ENCODE data around the gene USP7. TPM values are rescaled to one million over a fixed set of nuclear protein-coding genes. Genes with fewer than 3 reads are reported as not detected.
A peak's percentile ranks its signal among the peaks of the same experiment; 100 is the strongest.

USP7 gene
- total and polyA plus RNA-seq, 2 experiments from 2014 or later, result 13.3 to 30.6 TPM

DNA sequence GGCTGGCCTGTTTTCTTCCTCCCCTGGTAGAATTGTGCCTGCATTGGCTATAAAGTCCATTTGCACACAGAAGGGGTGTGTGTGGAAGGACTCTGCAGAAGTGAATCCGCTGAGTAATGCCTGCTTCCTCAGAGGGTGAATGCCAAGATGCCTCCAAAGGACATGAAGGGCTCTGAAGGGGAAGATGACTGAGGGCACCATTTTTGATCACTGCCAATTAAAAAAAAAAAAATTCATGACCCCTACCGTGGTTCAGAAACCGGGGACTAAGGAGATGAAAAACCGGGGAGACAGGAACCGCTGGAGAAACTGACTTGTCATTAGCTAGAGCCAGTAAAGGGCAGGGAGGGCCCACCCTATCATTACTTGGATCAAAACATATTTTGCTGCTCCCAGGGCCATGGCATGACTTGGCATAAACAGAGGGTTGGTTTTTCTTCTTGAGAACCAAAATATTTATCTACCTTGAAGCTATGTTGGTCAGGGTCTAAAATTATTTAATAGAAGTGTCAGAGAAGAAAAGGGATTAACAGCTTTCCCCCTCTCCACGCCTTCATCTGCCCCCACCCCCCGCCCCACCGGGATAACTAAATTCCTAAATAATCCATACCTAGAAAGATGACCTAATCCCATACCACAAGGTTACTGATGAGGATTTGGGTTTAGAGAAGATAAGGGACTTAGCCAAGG is 3.6 kb upstream of the USP7 start:
- TF ChIP-seq EZH2 (IDR thresholded peaks at IDR 0.05; ENCODE audit: insufficient read depth, poor library complexity, severe bottlenecking) (no peak), EZH2phosphoT487 (IDR thresholded peaks at IDR 0.05; ENCODE audit: insufficient read depth, low read depth) (no peak)
- 86 to 91% methylated on average over 8 of the region's 8 CpGs for WGBS, 2 experiments (ENCODE audit: low coverage in 1 of 2, low lambda C conversion rate in 2 of 2, missing lambda C conversion rate in 2 of 2)
- in situ Hi-C loops (cut with MboI), result loop anchor here (10.0 kb wide), 1 partner anchor 58 kb away; no protein-coding TSS in a partner anchor

DNA sequence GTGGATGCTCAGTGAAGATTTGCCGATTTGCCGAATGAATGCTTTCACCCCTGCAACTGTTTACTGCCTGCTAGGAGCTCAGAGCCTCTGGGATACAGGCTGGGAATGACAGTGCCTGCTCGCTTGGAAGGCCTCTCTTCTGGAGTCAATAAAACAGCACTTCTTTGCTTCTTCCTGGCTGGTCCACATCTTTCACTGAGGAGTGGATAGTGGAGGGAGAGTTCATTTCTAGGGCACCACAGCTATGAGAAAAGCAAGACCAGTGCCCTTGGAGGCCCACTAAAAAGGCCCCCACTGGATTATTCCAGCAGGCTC is 3.1 kb upstream of the USP7 start:
- Histone ChIP-seq H3K4me2 (ENCODE audit: unreplicated experiment) (no peak overlapping the region), H3K4me3 (no peak overlapping the region), H3K36me3 (ENCODE audit: low read depth) (no peaks in the 10 kb centered on the region), H2AFZ (no peak overlapping the region), H3K9ac (no peak overlapping the region), H3K9me2 (ENCODE audit: insufficient read depth) (no peaks in the 10 kb centered on the region), H3F3A (ENCODE audit: insufficient read depth) (no peaks in the 10 kb centered on the region), H3K79me2 (ENCODE audit: insufficient read depth) (peaks cover 13% of the 10 kb centered on the region), H3K9me3 (ENCODE audit: low read depth) (no peaks in the 10 kb centered on the region), H3K27me3 (replicated peaks; ENCODE audit: insufficient read depth) (no peaks in the 10 kb centered on the region), H4K20me1 (ENCODE audit: insufficient read depth) (peaks cover 6% of the 10 kb centered on the region; the same call in 1 of the 2 replicates), H3K4me1 (ENCODE audit: insufficient read depth) (peaks cover 4% of the 10 kb centered on the region; the same call in 1 of the 2 replicates), H3K27ac (no peak overlapping the region)
- in situ Hi-C loops (cut with MboI), result loop anchor here (10.0 kb wide), 1 partner anchor 58 kb away; no protein-coding TSS in a partner anchor
- WGBS, 2 experiments (ENCODE audit: low coverage in 1 of 2, low lambda C conversion rate in 2 of 2, missing lambda C conversion rate in 2 of 2), result 91 to 93% methylated on average over 3 of the region's 3 CpGs
- DNase-seq, result no peak
- no peak for TF ChIP-seq EZH2 (IDR thresholded peaks at IDR 0.05; ENCODE audit: insufficient read depth, poor library complexity, severe bottlenecking)
- no peak for TF ChIP-seq EZH2phosphoT487 (IDR thresholded peaks at IDR 0.05; ENCODE audit: insufficient read depth, low read depth)

More for the DNA sequence above, 3.6 kb upstream of the USP7 start:
- Histone ChIP-seq H3K27ac (no peak overlapping the region), H3K9ac (no peak overlapping the region), H3F3A (ENCODE audit: insufficient read depth) (no peaks in the 10 kb centered on the region; the same call in 1 of the 2 replicates), H3K36me3 (ENCODE audit: low read depth) (no peaks in the 10 kb centered on the region), H3K9me3 (ENCODE audit: low read depth) (no peaks in the 10 kb centered on the region), H3K9me2 (ENCODE audit: insufficient read depth) (no peaks in the 10 kb centered on the region), H3K4me2 (ENCODE audit: unreplicated experiment) (no peak overlapping the region), H4K20me1 (ENCODE audit: insufficient read depth) (peaks cover under 1% of the 10 kb centered on the region; the same call in 1 of the 2 replicates), H3K27me3 (replicated peaks; ENCODE audit: insufficient read depth) (no peaks in the 10 kb centered on the region), H2AFZ (no peak overlapping the region), H3K4me3 (no peak overlapping the region), H3K79me2 (ENCODE audit: insufficient read depth) (peaks cover 8% of the 10 kb centered on the region), H3K4me1 (ENCODE audit: insufficient read depth) (no peaks in the 10 kb centered on the region)
- no peak for DNase-seq

DNA sequence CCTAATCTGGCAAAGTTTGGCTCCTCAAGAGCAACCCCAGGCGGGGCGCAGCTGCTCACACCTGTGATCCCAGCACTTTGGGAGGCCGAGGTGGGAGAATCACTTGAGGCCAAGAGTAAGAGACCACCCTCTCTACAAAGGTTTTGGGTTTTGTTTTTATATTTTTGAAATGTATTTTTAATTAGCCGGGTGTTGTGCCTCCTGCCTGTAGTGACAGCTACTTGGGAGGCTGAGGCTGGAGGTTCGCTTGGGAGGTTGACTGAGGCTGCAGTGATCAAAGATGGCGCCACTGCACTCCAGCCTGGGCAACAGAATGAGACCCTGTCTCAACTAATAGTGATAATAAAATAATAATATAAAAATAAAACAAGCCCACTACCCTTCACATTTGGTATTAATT is 756 bp upstream of the USP7 start:
- 50% methylated on average over 6 of the region's 6 CpGs for WGBS, 2 experiments (ENCODE audit: low coverage in 1 of 2, low lambda C conversion rate in 2 of 2, missing lambda C conversion rate in 2 of 2)
- TF ChIP-seq EZH2phosphoT487 (IDR thresholded peaks at IDR 0.05; ENCODE audit: insufficient read depth, low read depth) (no peak), EZH2 (IDR thresholded peaks at IDR 0.05; ENCODE audit: insufficient read depth, poor library complexity, severe bottlenecking) (no peak)
- in situ Hi-C loops (cut with MboI), result loop anchor here (10.0 kb wide), 1 partner anchor 60 kb away; no protein-coding TSS in a partner anchor
- peaks cover 27% of the 10 kb centered on the region; the same call in 1 of the 2 replicates for H4K20me1 ChIP-seq (ENCODE audit: insufficient read depth)
- H3K9ac ChIP-seq, result peak overlapping the region; percentile 76
- no peaks in the 10 kb centered on the region for H3K36me3 ChIP-seq (ENCODE audit: low read depth)
- peaks cover 14% of the 10 kb centered on the region for H3F3A ChIP-seq (ENCODE audit: insufficient read depth)
- no peak overlapping the region for H3K27ac ChIP-seq
- peaks cover 36% of the 10 kb centered on the region for H3K79me2 ChIP-seq (ENCODE audit: insufficient read depth)
- H3K27me3 ChIP-seq (replicated peaks; ENCODE audit: insufficient read depth), result no peaks in the 10 kb centered on the region
- H2AFZ ChIP-seq, result peak overlapping the region; percentile 88
- H3K4me1 ChIP-seq (ENCODE audit: insufficient read depth), result peaks cover 27% of the 10 kb centered on the region
- H3K4me3 ChIP-seq, result peak overlapping the region; percentile 72
- no peaks in the 10 kb centered on the region for H3K9me3 ChIP-seq (ENCODE audit: low read depth)
- H3K4me2 ChIP-seq (ENCODE audit: unreplicated experiment), result peak overlapping the region; percentile 55
- DNase-seq, result no peak
- no peaks in the 10 kb centered on the region for H3K9me2 ChIP-seq (ENCODE audit: insufficient read depth)

DNA sequence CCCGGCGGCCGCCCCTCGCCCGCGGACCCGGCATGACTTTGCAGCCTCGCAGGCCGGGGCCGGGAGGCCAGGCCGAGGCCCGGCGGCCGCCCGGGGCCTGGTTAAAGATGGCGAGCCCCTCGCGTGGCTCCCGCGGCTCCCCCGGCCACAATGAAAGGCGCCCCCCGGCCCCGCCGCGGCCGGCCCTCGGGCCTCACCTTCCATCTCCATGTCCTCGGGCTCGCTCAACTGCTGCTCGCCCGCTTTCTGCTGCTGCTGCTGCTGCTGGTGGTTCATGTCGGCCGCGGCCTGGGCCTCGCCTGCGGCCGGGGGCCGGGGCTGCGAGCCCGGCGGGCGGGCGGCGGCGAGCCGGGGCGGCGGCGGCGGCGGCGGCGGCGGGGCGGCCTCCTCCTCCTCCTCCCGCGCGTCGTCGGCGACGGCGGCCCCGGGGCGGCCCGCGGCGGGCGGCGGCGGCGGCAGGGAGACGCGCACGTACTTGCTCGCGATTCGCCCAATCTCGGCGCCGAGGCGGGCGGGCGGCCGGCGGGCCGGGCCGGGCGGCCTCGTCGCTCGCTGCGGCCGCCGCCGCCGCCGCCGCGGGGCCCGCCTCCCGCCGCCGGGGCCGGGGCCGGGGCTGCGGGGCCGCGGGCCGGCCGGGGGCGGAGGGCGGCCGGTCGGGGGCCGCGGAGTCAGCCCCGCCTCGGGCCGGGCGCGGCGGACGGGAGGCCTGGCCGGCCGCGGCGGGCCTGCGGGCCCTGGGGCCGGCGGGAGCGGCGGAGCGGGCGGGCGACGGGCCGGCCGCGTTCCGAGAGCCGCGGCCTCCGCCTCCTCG is 491 bp downstream of the USP7 start:
- peak overlapping the region; percentile 95 for H3K4me3 ChIP-seq
- H2AFZ ChIP-seq, result no peak overlapping the region
- no peaks in the 10 kb centered on the region for H3K9me3 ChIP-seq (ENCODE audit: low read depth)
- peaks cover 49% of the 10 kb centered on the region for H3K79me2 ChIP-seq (ENCODE audit: insufficient read depth)
- no peaks in the 10 kb centered on the region for H3K9me2 ChIP-seq (ENCODE audit: insufficient read depth)
- TF ChIP-seq EZH2phosphoT487 (IDR thresholded peaks at IDR 0.05; ENCODE audit: insufficient read depth, low read depth), result no peak
- no peak for TF ChIP-seq EZH2 (IDR thresholded peaks at IDR 0.05; ENCODE audit: insufficient read depth, poor library complexity, severe bottlenecking)
- peak overlapping the region; percentile 89 for H3K9ac ChIP-seq
- 1% methylated on average over 25 to 70 of the region's 146 CpGs for WGBS, 2 experiments (ENCODE audit: low coverage in 1 of 2, low lambda C conversion rate in 2 of 2, missing lambda C conversion rate in 2 of 2)
- H3K27ac ChIP-seq, result peak overlapping the region; percentile 38
- H3K27me3 ChIP-seq (replicated peaks; ENCODE audit: insufficient read depth), result no peaks in the 10 kb centered on the region
- peaks cover 40% of the 10 kb centered on the region for H3K4me1 ChIP-seq (ENCODE audit: insufficient read depth)
- DNase-seq, result peak; percentile 60
- peaks cover 26% of the 10 kb centered on the region for H3F3A ChIP-seq (ENCODE audit: insufficient read depth)
- no peaks in the 10 kb centered on the region for H3K36me3 ChIP-seq (ENCODE audit: low read depth)
- peaks cover 36% of the 10 kb centered on the region for H4K20me1 ChIP-seq (ENCODE audit: insufficient read depth)
- peak overlapping the region; percentile 84 for H3K4me2 ChIP-seq (ENCODE audit: unreplicated experiment)
- in situ Hi-C loops (cut with MboI), result loop anchor here (10.0 kb wide), 1 partner anchor 62 kb away; no protein-coding TSS in a partner anchor

Data from GM23248 (cell line).